ENCODE measurements around the gene WDR33.

DNA sequence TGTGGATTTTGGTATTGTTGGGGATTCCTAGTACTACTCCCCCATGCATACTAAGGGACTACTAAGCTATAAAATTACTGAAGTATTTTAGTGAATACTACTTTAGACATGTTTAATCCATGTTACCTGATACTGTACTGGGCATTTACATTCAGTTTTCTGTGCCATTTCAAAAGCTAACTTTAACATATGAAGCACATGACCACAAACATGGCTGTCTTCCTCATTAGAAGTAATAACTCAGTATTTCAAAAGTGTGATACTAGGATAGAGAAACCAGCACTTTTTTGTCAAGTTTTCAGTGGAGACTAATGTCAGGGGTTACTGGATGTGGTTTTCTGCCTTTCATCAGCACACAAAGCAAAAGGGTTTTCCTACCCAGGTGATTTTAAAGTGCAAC is 27.9 kb downstream of the WDR33 start:
- TF ChIP-seq ZNF8 (CRISPR knock-in tag; IDR thresholded peaks at IDR 0.05) (no peak), SNAI2 (CRISPR knock-in tag; IDR thresholded peaks at IDR 0.05) (no peak), CREB5 (CRISPR knock-in tag; IDR thresholded peaks at IDR 0.05; ENCODE audit: low read depth) (no peak), ZFP3 (CRISPR knock-in tag; IDR thresholded peaks at IDR 0.05) (no peak), GLIS3 (CRISPR knock-in tag; IDR thresholded peaks at IDR 0.05) (no peak)
- TF ChIP-seq, protein P1, sequence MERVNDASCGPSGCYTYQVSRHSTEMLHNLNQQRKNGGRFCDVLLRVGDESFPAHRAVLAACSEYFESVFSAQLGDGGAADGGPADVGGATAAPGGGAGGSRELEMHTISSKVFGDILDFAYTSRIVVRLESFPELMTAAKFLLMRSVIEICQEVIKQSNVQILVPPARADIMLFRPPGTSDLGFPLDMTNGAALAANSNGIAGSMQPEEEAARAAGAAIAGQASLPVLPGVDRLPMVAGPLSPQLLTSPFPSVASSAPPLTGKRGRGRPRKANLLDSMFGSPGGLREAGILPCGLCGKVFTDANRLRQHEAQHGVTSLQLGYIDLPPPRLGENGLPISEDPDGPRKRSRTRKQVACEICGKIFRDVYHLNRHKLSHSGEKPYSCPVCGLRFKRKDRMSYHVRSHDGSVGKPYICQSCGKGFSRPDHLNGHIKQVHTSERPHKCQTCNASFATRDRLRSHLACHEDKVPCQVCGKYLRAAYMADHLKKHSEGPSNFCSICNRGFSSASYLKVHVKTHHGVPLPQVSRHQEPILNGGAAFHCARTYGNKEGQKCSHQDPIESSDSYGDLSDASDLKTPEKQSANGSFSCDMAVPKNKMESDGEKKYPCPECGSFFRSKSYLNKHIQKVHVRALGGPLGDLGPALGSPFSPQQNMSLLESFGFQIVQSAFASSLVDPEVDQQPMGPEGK (CRISPR knock-in tag; IDR thresholded peaks at IDR 0.05; ENCODE audit: borderline replicate concordance) = no peak

Data from SK-N-SH treated with all-trans-retinoic acid at 6 μM for 48 hours (cell line).